ENCODE measurements around the gene S100PBP. TPM values are rescaled to one million over a fixed set of nuclear protein-coding genes. Genes with fewer than 3 reads are reported as not detected.

The S100PBP gene
- total RNA-seq, 1 experiment from 2014 or later = 50.1 TPM

- no peak overlapping the region for H2BK20ac ChIP-seq (ENCODE audit: low read depth, low read length, poor library complexity, severe bottlenecking)
- Mint-ChIP-seq H3K36me3 (ENCODE audit: insufficient read depth in 1 of 3, low read depth in 3 of 3) (peaks cover 53 to 81% (median 65%) of the 10 kb centered on the region in 3 experiments), H3K4me3 (no peak overlapping the region), H3K27me3 (ENCODE audit: low read depth) (no peaks in the 10 kb centered on the region), H3K27ac (peak overlapping the region in 2 of 3 experiments; percentile 75 to 89; a peak in 3 of 7 replicates), H3K9me3 (no peaks in the 10 kb centered on the region), H3K4me1 (no peaks in the 10 kb centered on the region)
- H3K56ac ChIP-seq (ENCODE audit: insufficient read length, low read depth, low read length) = no peak overlapping the region
- H2BK120ac ChIP-seq (ENCODE audit: low read depth, low read length, poor library complexity, severe bottlenecking) = no peak overlapping the region
- H3K9me3 ChIP-seq (ENCODE audit: control insufficient read depth, low read depth, low read length) = no peaks in the 10 kb centered on the region
- no peak overlapping the region for H3K4ac ChIP-seq (ENCODE audit: low read depth, low read length)
- H4K20me1 ChIP-seq (ENCODE audit: control insufficient read depth, insufficient read depth, insufficient read length) = no peaks in the 10 kb centered on the region
- H2AFZ ChIP-seq (ENCODE audit: low read length) = no peak overlapping the region
- H3K27ac ChIP-seq (ENCODE audit: insufficient read length, low read depth, low read length) = no peak overlapping the region
- H2AK5ac ChIP-seq (ENCODE audit: insufficient read length, low read length) = no peak overlapping the region
- no CpG with 5 or more reads among the region's 8 CpGs for WGBS (ENCODE audit: extremely low coverage, insufficient read length, low lambda C conversion rate)
- H4K8ac ChIP-seq (replicated peaks; ENCODE audit: insufficient read length, low read depth, low read length) = no peak overlapping the region
- H3K9ac ChIP-seq (ENCODE audit: extremely low read depth, insufficient read length, low read length) = no peak overlapping the region
- no peaks in the 10 kb centered on the region for H3K79me2 ChIP-seq (ENCODE audit: insufficient read depth, low read length)
- TF ChIP-seq CTCF (conservative IDR thresholded peaks at IDR 0.05) = no peak
- H2BK12ac ChIP-seq (ENCODE audit: insufficient read length, low read depth, low read length) = no peak overlapping the region
- H2BK15ac ChIP-seq (ENCODE audit: low read depth, low read length) = no peak overlapping the region
- no peaks in the 10 kb centered on the region for H3K23me2 ChIP-seq (ENCODE audit: insufficient read length, low read depth, low read length, poor library complexity, severe bottlenecking)
- no peak overlapping the region for H4K5ac ChIP-seq (ENCODE audit: insufficient read length, low read depth, low read length)
- H2BK5ac ChIP-seq (ENCODE audit: insufficient read length, low read length) = no peak overlapping the region
- no peak overlapping the region for H3K23ac ChIP-seq (ENCODE audit: insufficient read length, low read depth, low read length)
- no peak overlapping the region for H3T11ph ChIP-seq (ENCODE audit: low read length)
- no peak overlapping the region for H3K14ac ChIP-seq (ENCODE audit: insufficient read depth, low read length)
- H3K4me1 ChIP-seq (ENCODE audit: insufficient read depth, low read length) = no peaks in the 10 kb centered on the region
- no peak overlapping the region for H4K91ac ChIP-seq (ENCODE audit: insufficient read length, low read depth, low read length)
- H3K27me3 ChIP-seq (ENCODE audit: insufficient read depth, low read length) = no peaks in the 10 kb centered on the region
- H3K4me2 ChIP-seq (ENCODE audit: insufficient read depth, insufficient read length, low read length) = no peak overlapping the region
- DNase-seq = no peak
- H3K18ac ChIP-seq (ENCODE audit: insufficient read length, low read depth, low read length) = no peak overlapping the region
- H3K79me1 ChIP-seq (ENCODE audit: insufficient read depth, low read depth, low read length, poor library complexity, severe bottlenecking) = peaks cover 4% of the 10 kb centered on the region
Measured at GRCh38 chr1:32798679-32799416, 18.6 kb upstream of the S100PBP start.
